ENCODE measurements around the gene CLEC2L. TPM values are rescaled to one million over a fixed set of nuclear protein-coding genes. Genes with fewer than 3 reads are reported as not detected.

The CLEC2L gene
- total RNA-seq, 4 donors from 2014 or later: 0.36 TPM; not detected in 3

DNA sequence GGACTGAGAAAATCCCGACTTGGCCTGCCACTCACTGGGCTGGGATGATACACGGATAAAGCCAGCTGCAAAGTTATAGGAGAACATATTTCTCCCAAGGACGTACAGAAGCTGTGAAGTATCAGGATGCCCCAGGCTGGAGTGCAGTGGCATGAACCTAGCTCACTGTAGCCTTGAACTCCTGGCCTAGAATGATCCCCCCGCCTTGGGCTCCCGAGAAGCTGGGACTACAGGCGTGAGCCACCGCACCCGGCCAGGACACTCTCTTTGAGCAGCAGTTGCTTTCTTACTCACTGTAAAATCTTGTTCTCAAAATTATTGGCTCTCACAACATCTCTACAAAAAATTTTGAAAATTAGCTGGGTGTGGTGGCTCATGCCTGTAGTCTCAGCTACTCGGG, 50.4 kb downstream of the CLEC2L start:
- ATAC-seq (ENCODE audit: low FRiP score): no peak
- TF ChIP-seq, protein P1, sequence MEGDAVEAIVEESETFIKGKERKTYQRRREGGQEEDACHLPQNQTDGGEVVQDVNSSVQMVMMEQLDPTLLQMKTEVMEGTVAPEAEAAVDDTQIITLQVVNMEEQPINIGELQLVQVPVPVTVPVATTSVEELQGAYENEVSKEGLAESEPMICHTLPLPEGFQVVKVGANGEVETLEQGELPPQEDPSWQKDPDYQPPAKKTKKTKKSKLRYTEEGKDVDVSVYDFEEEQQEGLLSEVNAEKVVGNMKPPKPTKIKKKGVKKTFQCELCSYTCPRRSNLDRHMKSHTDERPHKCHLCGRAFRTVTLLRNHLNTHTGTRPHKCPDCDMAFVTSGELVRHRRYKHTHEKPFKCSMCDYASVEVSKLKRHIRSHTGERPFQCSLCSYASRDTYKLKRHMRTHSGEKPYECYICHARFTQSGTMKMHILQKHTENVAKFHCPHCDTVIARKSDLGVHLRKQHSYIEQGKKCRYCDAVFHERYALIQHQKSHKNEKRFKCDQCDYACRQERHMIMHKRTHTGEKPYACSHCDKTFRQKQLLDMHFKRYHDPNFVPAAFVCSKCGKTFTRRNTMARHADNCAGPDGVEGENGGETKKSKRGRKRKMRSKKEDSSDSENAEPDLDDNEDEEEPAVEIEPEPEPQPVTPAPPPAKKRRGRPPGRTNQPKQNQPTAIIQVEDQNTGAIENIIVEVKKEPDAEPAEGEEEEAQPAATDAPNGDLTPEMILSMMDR (IDR thresholded peaks at IDR 0.05): no peak
- DNase-seq (ENCODE audit: low spot score): no peak

DNA sequence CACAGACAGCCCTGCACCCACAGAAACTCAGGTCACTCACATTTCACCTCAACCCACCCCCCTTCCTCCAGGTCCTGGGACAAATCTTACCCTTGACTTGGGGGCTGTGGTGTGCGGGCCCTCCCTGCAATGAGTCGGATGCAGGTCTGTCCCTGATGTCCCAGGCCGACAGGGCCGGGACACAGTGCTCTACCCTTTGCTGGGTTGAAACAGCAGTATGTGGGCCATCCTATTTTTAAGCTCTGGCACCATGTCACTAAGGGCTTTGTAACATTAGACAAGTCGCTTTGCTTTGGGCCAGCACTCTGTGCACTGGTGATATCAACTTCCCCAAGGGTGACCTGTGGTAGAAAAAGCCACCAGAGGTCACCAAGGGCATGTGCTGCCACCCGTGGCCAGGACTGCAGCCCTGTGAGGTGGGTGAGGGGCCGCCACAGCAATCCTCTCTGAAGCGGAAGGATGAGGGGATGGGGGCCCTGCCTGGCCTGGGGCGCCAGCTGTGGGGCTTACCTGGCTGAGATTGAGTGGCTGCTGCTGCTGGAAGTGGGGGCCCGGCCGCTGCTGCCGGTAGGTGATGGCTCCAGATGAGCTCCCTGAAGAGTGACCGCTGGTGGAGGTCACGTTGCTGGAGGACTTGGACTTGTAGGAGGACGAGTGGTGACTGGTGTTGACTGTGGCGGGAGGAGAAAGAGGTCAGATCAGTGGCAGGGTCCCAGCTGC, 51.3 kb downstream of the CLEC2L start:
- TF ChIP-seq, protein P1 (IDR thresholded peaks at IDR 0.05): no peak
- no peak for ATAC-seq (ENCODE audit: low FRiP score)
- DNase-seq (ENCODE audit: low spot score): no peak

DNA sequence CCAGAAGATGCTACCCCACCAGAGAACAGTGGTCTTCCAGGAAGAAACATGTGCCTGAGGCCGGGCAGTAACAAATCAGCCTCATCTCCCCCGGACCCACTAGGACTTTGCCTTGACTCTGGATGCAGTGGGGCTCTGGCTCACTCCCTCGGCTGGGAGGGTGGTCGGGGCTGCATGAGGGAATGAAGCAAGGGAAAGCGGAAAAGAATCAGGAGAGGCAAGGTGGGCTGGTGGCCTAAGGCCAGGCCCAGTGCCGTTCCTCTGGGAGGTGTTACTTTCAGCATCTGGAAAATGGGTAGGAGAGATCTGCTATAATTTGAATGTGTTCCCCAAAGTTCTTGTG, 51.8 kb downstream of the CLEC2L start:
- ATAC-seq (ENCODE audit: low FRiP score): no peak
- DNase-seq (ENCODE audit: low spot score): no peak
- TF ChIP-seq, protein P1 (IDR thresholded peaks at IDR 0.05): no peak

DNA sequence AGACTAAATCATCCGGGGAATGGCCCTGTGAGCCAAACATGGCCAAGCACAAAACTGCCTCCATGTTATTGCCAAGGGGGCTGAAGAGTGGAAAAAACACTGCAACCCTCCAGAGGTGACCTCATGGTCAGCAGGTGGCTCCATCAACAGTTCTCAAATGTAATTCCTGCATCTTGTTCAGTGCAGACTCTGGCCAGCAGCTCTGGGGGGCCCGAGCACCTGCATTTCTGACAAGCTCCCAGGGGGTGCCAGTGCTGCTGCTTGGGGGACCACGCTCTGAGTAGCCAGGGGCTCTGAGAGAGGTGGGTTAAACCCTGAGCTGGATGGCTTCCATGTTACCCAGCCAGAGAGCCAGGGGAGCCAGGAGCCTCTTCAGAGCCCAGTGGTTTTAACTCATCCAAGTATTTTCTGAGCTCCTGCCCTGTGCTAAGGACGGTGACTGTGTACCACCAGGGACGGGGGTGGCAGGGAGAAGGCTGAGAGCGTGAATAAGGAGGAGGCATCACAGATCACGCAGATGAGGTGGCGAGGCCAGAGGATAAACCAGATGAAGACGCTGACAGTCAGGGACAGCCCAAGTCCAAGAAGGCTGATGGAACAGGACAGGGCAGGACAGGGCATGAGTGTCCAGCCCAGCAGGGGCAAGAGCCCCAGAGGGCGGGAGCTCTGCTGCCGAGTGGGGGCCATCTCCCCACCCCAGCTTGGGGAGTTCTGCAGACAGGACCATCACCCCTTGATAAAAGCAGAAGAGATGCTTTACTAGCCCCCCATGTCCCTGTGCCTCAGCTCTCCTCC, 52.9 kb downstream of the CLEC2L start:
- TF ChIP-seq, protein P1 (IDR thresholded peaks at IDR 0.05): no peak
- ATAC-seq (ENCODE audit: low FRiP score) (no peak), DNase-seq (ENCODE audit: low spot score) (no peak)

DNA sequence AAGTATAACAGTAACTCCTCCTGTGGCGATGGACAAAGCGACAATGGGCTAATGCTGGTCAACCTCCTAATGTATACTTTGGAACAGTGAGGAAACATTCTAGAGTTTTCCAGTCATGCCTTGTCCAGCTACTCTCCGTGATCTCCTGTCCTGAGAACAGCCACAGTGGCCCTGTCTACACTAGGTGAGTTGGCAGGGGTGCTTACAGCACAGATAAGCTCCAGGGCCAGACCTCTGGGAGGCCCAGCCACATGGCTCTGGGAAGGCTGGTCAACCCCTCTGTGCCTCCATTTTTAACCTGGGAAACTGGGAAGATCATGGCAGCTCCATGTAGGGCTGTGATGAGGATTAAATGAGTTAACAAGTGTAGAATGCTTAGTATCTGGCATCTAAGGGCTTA, 57.0 kb downstream of the CLEC2L start:
- ATAC-seq (ENCODE audit: low FRiP score) (no peak), DNase-seq (ENCODE audit: low spot score) (no peak)
- TF ChIP-seq, protein P1 (IDR thresholded peaks at IDR 0.05): no peak

DNA sequence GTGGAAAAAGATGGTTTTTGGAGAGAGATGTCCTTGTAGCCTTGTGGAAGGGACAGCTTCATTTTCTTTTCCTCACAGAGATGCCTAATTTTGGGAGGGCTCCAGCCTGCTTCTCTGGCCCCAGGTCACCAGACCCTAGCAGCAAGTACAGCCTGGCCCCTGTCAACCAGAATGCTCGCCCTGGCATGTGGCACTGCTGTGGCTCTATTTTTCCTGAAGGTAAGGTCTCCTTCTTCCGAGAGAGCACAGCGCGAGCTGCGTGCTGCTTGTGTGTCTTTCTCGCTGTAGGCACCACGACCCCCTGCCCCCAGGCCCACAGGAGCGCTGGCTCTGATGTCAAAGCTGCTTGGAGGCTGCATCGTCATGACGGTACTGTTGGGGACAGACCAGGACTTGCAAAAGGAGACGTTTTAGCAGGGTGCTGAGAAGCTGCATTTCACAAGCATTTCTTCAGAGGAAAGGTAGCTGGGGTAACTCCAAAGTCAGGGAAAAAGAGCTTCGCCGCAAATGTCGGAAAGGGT, 58.7 kb downstream of the CLEC2L start:
- TF ChIP-seq, protein P1 (IDR thresholded peaks at IDR 0.05): no peak

More for the DNA sequence above, 58.7 kb downstream of the CLEC2L start:
- no peak for ATAC-seq (ENCODE audit: low FRiP score)
- no peak for DNase-seq (ENCODE audit: low spot score)

All from omental fat pad (tissue), 4 donors.